ENCODE measurements around the gene NCR3LG1. TPM values are rescaled to one million over a fixed set of nuclear protein-coding genes. Genes with fewer than 3 reads are reported as not detected.

Gene NCR3LG1
- total and polyA plus RNA-seq, 2 donors (not counting 3 experiments of a cell fraction or from before 2014, with no cell fraction given): 2.2 to 8.1 TPM

DNA sequence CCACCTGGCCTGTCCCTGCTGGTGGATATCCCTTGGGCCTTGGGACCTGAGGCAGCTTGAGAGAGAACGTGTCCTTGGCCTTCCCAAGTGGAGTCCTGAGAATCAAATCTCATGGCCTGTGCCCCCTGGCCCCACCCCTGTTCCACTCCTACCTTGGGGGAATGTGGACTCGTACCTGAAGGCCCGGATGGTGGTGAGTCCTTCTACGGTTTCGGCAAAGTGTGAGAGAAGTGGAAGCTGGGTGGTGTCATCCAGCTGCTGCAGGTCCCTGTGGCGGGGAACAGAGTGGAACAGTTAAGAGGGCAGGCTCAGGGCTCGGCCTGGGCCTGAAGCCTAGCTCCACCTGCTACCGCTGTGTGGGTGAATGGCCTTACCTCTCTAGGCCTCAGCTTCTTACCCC, 50.9 kb downstream of the NCR3LG1 start:
- no peaks in the 10 kb centered on the region for H3K79me2 ChIP-seq (ENCODE audit: control insufficient read depth, insufficient read depth, low read length)
- intact Hi-C loops (cut with micrococcal nuclease) (no loop called here), dilution Hi-C loops (cut with MboI; ENCODE audit: extremely low pct_ligation_motif_present, low sequenced_read_pairs) (no loop called here)
- FAIRE-seq (no peak), DNase-seq (ENCODE audit: low read depth, low spot score) (no peak)
- no peak for TF ChIP-seq JUN (IDR thresholded peaks at IDR 0.05; ENCODE audit: borderline replicate concordance, insufficient read depth, insufficient read length, low read depth)
- TF ChIP-seq, protein P1, sequence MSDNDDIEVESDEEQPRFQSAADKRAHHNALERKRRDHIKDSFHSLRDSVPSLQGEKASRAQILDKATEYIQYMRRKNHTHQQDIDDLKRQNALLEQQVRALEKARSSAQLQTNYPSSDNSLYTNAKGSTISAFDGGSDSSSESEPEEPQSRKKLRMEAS (IDR thresholded peaks at IDR 0.05; ENCODE audit: insufficient read depth, insufficient read length): no peak
- no peak for TF ChIP-seq POLR2AphosphoS5 (IDR thresholded peaks at IDR 0.05; ENCODE audit: insufficient read depth, low read depth, low read length)
- no peak for TF ChIP-seq GATA2 (IDR thresholded peaks at IDR 0.05; ENCODE audit: insufficient read depth, insufficient read length, low read depth, low read length)
- no peak for TF ChIP-seq EZH2 (IDR thresholded peaks at IDR 0.05; ENCODE audit: borderline replicate concordance, low read depth, low read length, severe bottlenecking)
- no peak for TF ChIP-seq MYC (IDR thresholded peaks at IDR 0.05; ENCODE audit: low read depth, low read length)
- TF ChIP-seq, protein P2, sequence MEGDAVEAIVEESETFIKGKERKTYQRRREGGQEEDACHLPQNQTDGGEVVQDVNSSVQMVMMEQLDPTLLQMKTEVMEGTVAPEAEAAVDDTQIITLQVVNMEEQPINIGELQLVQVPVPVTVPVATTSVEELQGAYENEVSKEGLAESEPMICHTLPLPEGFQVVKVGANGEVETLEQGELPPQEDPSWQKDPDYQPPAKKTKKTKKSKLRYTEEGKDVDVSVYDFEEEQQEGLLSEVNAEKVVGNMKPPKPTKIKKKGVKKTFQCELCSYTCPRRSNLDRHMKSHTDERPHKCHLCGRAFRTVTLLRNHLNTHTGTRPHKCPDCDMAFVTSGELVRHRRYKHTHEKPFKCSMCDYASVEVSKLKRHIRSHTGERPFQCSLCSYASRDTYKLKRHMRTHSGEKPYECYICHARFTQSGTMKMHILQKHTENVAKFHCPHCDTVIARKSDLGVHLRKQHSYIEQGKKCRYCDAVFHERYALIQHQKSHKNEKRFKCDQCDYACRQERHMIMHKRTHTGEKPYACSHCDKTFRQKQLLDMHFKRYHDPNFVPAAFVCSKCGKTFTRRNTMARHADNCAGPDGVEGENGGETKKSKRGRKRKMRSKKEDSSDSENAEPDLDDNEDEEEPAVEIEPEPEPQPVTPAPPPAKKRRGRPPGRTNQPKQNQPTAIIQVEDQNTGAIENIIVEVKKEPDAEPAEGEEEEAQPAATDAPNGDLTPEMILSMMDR (IDR thresholded peaks at IDR 0.05; ENCODE audit: extremely low read depth in 1 of 2, insufficient read depth in 1 of 2, low read depth in 1 of 2, low read length in 2 of 2): no peak
- TF ChIP-seq FOS (IDR thresholded peaks at IDR 0.05; ENCODE audit: borderline replicate concordance, insufficient read depth, low read length): no peak
- TF ChIP-seq POLR2A (IDR thresholded peaks at IDR 0.05; ENCODE audit: low read depth, low read length): no peak
- H3K4me2 ChIP-seq (ENCODE audit: insufficient read depth, low read length): no peak overlapping the region
- H3K36me3 ChIP-seq (ENCODE audit: control insufficient read depth in 2 of 2, extremely low read depth in 1 of 2, insufficient read depth in 2 of 2, low read length in 2 of 2): no peaks in the 10 kb centered on the region
- peaks cover 5% of the 10 kb centered on the region for H3K4me1 ChIP-seq (ENCODE audit: control insufficient read depth, extremely low read depth, insufficient read depth, low read length)
- ChIA-PET POLR2A (no interaction called here), CTCF (interaction anchor here (0.8 to 1.4 kb wide), 3 partner anchors 10 to 14 kb away, joined by 3 read pairs; partner anchors contain the start of gene KCNJ11)
- no peaks in the 10 kb centered on the region for H3K9me3 ChIP-seq (replicated peaks; ENCODE audit: control insufficient read depth, insufficient read depth, low read length)
- no TSS peak for BruUV-seq (replicated peaks)
- H3K9ac ChIP-seq (replicated peaks; ENCODE audit: extremely low read depth, insufficient read depth, low read length): no peak overlapping the region
- no peaks in the 10 kb centered on the region for H4K20me1 ChIP-seq (replicated peaks; ENCODE audit: control insufficient read depth, extremely low read depth, insufficient read depth, low read length)
- H3K4me3 ChIP-seq (replicated peaks in 1 of 3; ENCODE audit: insufficient read depth in 1 of 3, low read depth in 1 of 3, low read length in 3 of 3): no peak overlapping the region
- no peaks in the 10 kb centered on the region for H3K9me1 ChIP-seq (replicated peaks; ENCODE audit: control insufficient read depth, extremely low read depth, insufficient read depth, low read length)
- no peak overlapping the region for H2AFZ ChIP-seq (ENCODE audit: low read depth, low read length)
- no peak overlapping the region for H3K27ac ChIP-seq (ENCODE audit: insufficient read depth, low read depth, low read length)
- no peaks in the 10 kb centered on the region for H3K27me3 ChIP-seq (ENCODE audit: control insufficient read depth in 2 of 2, insufficient read depth in 2 of 2, low read length in 2 of 2)

Data from endothelial cell of umbilical vein (primary cell).